ENCODE measurements around the gene RAD51B.

- no peak for TF ChIP-seq POLR2A (IDR thresholded peaks at IDR 0.05)
- no peak for TF ChIP-seq POLR2AphosphoS5 (IDR thresholded peaks at IDR 0.05)
These were observed 752.4 kb downstream of the RAD51B start for GRCh38 chr14:68571928-68572525.

Data from upper lobe of left lung (tissue), 4 donors.